ENCODE data around the gene NR2E1. TPM values are rescaled to one million over a fixed set of nuclear protein-coding genes. Genes with fewer than 3 reads are reported as not detected.

The NR2E1 gene
- total RNA-seq, 1 experiment from 2014 or later = 0.39 TPM

DNA sequence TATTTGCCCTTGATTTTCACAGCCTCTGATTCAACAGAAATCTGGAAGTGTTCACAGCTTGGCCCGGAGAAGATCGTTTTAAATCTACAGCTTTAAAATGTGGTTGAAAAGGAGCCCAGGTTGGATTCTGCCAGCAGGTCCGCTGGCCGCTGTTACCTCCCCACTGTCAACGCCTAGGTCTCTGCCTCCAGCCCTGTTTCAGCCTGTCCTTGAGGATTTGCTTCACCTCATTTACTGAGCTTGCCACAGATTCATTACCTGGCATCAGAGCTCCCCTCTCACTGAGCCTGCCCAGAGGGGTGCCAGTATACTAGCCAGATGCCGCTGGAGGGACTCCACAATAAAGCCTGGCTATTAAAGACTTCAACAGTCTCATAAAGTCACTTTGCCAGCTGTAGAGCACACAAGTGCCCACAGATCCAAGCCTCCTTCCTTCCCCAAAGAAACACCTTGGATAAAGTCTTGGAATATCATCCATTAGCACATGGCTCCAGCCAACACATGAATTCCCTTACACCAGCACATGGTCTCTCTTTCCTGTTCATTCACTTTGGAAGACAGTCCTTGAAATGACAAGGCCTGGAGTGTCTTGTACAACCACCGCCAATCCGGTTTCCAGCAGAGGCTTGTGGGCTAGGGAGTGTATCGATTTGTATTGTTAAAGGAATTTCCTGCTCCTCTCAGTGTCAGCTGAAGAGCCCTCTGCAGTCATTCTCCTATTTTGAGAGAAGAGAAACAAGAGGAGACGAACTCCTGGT, 9.5 kb upstream of the NR2E1 start:
- DNase-seq (ENCODE audit: low spot score) = no peak

- DNase-seq (ENCODE audit: low spot score) = no peak
These were observed 8.9 kb upstream of the NR2E1 start for GRCh38 chr6:108156938-108157233.

- DNase-seq (ENCODE audit: low spot score) = no peak
These were observed 8.4 kb upstream of the NR2E1 start for GRCh38 chr6:108157234-108157980.

- DNase-seq (ENCODE audit: low spot score) = no peak
These were observed 7.8 kb upstream of the NR2E1 start for GRCh38 chr6:108157981-108158525.

- no peak for DNase-seq (ENCODE audit: low spot score)
These were observed 5.8 kb upstream of the NR2E1 start for GRCh38 chr6:108159981-108160380.

DNA sequence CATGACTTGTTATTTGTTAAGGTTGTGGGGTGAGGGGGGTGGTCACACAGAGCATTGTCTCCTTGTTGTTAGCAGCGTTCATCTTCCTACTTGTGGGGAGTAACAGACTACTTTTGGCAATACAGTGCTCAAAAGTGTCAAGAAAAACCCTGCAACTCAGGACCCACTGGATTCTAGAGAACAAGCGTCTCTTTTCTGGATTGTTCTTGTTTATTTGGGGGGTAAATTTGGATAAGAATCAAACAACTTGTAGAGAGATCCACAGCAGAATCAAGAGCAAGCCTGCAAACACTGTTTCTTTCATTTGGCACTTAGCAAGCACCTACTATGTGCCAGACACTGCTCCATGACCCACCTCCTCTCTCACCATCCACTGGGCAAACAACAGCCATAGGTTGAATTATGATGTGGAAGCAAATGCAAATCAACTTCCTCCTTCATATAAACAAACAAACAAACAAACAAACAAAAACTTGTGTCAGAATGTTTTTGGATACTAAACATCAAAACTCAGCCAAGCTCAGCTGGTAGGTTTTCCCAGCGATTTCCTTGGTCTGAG, 4.0 kb upstream of the NR2E1 start:
- no peak for DNase-seq (ENCODE audit: low spot score)

DNA sequence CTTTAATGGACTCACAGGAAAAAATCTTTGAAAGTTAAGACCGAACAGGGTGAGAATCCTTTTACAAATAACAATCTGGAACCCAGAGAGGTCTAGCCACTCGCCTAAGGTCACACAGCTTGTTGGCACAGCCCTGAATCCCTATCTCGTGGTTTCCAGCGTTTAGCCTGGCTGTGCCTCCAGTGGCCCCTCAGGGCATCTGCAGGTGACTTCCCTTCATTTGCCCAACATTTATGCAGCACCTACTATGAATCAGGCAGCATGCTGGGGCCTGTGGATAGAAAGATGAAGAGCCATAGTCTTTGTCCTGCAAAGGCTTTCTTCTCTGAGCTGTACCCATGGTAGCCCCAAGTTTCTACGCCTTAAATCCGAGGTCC, 2.6 kb upstream of the NR2E1 start:
- DNase-seq (ENCODE audit: low spot score) = no peak

DNA sequence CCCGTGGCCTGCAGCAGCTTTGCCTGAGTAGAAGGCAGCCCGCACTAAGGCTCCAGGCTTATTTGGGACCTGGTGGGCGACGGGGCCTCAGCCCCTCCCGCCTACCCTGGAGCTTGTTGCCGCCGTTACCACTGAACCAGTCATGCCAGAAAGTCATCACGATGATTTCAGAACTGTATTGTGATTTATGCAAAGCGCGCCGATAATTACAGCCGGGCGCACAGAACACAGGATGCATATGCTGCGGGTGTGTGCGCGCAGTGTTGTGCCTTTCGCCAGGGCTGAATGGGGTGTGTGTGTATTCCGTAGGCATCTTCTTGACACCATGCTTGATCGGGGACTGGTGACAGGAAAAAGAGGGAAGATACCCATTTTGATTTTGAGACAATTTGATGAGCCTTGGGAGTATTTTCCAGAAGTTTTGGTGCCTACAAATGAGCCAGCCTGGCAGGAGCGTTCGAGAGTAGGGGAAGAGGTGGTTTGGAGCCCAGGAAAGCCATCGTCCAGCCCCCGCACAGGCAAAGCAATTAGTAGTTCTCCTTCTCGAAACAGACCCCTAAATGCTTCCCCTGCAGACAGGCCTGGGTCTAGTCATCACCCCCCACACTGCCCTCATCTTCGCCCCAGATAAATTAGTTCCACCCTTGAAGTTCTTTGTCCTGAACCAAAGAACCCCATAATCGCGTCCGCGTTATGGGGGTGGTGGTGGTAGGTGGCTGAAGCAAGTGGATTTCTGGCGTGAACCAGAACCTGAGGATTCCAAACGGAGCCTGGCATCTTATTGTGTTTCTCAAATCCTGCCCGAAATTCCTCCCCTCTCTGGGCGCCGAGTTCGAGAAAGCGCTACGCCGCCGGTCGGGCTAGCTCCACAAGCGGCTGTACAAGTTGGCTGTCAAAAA, 1.9 kb upstream of the NR2E1 start:
- DNase-seq (ENCODE audit: low spot score) = no peak

DNA sequence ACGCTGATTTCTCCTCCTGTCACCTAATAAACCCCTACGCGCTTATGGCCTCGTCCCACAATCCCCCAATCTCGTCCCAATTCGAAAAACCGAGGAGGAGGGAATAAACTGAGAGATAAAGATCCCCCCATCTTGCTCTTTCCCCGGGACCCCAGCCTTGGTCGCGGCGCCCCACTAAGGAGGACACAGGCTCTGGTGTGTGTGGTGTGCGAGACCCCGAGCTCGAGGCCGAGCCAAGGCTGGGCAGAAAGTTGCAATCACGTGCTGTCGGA, 1.3 kb upstream of the NR2E1 start:
- no peak for DNase-seq (ENCODE audit: low spot score)

DNA sequence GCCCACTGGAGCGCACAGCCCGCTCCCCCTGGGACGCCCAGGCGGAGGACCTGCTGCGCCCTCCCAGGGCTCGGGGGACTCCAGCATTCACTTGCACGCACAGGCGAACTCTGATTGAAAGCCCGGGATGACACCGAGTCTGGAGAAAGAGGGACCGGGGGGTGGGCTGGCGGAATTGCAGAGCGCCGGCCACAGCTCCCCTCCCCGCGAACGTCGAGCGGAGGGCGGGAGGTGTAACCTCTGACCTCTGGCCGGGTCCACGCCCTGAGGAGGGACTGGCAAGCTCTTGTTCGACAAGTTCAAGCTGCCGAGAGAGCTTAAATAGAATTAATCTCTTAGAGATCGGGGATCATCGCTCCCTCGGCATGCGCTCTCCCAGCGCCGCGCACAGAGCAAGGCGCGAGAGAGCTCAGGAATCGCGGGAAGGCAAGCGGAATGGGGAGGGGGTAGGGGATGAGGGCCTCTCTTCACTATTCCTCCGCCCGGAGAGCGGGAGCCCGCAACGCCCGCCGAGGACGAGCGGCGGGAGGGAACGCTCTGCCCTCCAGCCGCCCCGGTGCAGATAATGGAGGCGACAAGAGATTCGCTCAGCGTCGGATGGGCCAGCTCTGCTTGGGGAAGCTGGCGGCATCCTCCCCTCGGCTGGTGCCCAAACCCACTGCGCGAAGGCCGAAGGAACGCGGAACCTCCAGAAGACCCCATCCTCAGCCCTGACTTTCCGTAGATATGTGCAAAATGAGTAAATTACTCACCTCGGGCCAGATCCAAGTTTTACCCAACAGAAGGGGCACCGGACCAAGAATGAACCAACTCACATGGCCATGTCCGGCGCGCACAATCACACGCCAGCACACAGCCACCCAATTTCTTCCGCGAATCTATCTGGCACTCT, 761 bp upstream of the NR2E1 start:
- no peak for DNase-seq (ENCODE audit: low spot score)

GRCh38 chr6:108166664-108167448, 1.0 kb downstream of the NR2E1 start:
- no peak for DNase-seq (ENCODE audit: low spot score)

DNA sequence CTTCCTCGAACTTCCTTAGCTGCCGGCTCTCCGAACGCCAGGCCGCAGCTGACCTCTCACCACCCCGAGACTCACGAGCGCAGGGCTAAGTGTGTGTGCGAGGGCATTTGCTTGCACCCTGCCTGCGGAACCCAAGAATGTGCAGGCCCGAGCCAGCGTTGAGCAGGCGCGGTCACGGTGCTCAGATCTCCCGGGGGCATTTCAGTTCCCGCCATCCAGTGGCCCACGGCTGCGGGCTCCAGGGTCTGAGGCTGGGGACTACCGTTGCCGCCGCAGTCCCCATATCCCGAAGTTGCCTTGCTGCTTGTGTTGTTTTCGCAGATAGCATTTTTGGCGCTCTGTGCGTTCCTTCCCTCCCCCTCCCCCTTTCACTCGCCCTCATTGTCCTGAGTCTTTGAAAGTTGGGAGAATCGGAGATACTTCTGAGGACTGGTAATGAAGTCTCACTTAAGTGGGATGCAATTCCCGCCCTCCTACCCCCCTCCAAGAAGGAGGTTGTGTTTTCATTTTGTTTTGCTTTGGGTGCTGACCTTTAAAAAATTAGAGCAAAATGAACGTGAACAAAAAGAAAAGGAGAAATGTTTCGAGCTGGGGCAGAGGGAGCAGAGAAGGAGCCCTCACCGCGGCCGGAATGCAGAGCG, 1.7 kb downstream of the NR2E1 start:
- no peak for DNase-seq (ENCODE audit: low spot score)

GRCh38 chr6:108168090-108168463, 2.3 kb downstream of the NR2E1 start:
- no peak for DNase-seq (ENCODE audit: low spot score)

- no peak for DNase-seq (ENCODE audit: low spot score)
These were observed 3.0 kb downstream of the NR2E1 start for GRCh38 chr6:108168501-108169463.

DNA sequence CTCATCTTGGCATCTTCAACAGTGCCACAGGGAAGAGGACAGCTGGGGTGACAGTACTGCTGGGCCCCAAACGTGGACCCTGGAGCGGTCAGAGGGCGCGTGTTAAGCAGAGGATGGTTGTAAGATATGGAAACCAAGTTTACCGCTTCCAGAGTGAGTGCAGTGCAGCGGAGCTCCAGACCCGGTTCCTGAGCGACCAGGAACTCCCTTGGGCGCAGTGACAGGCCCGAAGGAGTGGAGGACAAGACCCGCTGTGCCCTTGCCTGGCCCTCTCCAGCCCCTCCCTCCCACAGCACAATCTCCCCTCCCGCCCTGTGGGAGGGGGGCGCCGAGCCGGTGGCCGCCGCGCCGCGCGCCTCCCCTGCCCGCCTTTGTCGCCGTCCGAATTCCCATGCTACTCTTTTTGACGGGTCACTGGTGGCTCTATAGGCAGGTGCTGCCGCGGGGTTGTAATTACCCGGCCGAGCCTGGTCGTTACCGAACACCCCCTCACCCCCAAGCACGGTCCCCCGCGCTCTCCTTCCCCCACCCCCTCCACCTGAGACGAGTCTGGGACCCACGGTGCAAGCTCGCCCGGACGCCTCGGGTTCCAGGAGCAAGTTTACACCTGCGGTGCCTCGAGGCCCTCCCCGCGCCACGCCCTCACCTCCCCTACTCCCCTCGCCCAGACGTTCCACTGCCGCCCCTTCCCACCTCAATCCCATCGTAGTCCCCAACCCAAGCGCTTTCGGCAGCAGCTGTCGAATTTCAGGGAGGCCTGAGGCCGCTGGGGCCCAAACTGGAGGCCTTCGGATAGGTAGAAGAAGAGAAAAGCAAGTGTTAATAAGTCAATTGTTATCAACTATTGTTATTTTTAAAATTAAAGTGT, 3.9 kb downstream of the NR2E1 start:
- DNase-seq (ENCODE audit: low spot score) = no peak

GRCh38 chr6:108170332-108171290, 4.8 kb downstream of the NR2E1 start:
- no peak for DNase-seq (ENCODE audit: low spot score)
